Measurements from ENCODE around the gene TTC6.
"Not testable (repeated sequence)": the region's sequence is repeated elsewhere in the genome, so short reads cannot be mapped to it uniquely, and the experiment has no call there.

The TTC6 gene, protein sequence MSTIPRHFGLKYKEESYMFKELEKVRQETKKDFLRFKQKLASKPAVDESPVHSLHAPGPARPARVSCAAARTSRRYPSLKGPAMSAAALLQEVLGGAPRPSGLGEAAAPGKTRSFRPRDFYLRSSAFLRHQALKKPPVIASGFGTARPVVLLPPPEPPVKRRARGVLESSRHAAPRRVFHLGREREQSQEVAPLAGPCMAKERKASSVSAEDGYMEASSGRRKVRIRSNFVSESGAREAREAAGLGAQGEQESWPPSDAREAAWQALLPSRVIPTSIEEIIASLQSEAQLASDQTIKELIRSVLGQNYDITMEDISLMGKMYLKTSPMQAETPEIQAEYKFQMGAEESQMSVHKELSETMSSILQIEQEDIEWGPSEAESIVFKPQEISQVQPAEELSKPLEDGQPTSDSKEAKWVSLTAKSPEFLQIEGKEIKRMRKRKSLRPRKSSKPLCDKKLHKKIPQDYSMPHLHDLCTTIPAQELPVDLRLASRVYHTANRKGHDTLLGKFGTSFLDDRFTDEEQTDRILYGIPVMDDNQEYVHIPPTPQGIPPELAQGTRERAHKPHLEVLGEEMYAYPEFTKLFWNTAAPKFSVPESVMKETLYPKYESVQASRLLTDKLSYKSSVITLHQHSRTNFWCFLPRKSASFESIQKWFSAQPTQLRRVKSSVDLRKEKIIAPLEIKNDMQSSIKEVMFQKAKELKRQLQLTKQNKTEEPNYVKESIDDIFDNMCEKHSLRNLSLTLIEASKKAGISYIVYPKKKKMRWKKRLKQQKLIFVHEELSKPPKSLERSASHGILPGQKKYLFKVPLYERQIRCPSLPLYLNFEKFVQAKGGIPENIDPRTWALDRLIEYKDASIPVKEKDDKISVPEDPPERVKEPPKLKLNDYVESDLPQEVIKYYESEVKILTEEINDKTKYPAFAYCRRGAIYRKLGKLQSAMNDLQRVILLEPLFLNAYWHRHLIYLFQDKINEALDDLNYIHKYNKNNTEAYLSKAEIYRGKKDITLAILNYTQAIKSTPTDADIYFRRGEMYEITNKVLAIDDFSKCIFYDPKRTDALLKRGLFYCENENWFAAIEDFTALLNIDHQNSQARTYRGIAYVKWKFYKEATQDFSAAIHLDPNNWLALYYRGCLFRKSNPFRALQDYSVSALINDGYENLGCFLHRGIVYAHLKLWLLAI (N-terminal part only)

DNA sequence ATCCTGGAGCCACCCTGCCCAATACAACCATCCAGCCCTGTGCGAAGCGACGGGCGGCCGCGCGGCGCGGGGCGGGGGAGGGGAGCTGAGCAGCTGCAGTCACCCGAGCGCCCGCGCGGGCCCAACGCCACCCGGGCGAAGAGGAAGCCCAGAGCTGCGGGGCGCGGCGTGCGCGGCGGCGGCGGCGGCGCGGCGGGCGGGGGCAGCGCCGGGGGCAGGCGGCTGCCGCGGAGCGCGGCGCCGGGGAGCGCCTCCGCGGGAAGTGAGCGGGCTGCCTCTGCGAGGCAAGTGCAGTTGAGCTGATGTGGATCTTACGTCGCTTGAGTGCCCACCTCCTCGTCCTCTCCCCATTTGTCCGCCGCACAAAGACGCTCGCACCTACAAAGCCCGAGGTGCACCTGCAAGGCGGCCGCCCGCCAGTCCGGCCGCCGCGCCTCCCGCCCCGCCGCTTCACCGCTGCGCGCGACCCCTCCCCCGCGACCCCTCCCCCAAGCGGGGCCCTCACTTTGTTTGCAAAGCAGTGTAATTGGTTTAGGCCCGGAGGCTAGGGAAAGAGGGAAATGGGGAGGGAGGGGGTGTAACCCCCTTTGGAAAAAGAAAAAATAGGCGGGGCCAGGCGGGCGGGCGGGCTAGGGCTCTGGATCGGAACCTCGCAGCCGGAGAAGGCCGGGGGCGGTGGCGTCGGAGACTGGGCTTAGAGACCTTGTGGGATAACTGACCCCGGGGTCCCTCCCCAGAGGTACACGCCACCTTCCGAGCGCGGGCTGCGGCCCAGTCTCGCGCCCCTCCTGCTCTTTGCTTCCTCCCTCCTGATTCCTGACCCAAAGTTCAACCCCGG, at the start of gene TTC6, which contains the start of gene FOXA1:
Gene TTC6, plus strand, starts transcription at position 659 of the 838 bp plus-strand sequence. CDS start 26,436 bp downstream, outside the sequence.
Gene FOXA1, minus strand, starts transcription at position 279 of the 838 bp plus-strand sequence. Its CDS starts 277 bp downstream, at position 2.
- DNase-seq (ENCODE audit: low spot score), result no peak

DNA sequence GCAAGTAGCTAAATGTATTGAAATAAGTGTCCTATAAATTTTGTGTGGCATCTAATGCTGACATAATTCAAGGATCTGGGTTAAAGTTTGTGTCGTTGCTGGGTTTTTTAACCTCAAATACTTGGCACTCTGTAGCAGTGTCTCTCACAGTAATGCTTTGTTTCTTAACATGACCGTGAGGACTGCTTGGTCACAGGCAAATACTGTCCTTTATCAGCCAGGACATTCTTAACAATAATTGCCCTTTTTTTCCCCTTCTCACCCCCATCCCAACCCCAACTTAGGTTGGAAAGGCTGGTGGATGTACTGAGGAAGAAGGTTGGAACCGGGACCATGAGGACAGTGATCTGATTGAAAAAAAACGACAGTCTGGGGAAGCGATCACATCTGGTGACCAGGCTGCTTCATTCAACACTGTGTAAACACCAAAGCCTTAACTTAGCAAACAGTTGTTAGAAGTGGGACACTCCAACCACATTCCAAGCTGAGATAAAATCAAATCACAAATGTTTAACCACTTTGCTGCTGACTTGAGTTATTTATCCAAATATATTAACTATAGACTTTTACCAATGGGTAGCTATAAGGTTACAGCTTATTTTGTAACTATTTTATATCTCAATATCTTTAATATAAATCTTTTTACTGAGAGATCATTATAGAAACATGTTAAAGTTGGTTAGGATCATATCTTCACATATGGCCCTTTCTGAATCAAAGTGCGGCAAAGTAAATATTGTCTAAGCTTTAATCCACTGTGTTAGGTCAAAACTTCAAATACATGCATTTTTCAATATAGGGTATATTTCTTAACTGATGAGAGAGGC, 48.6 kb upstream of the TTC6 start:
- no peak for DNase-seq (ENCODE audit: low spot score)

DNA sequence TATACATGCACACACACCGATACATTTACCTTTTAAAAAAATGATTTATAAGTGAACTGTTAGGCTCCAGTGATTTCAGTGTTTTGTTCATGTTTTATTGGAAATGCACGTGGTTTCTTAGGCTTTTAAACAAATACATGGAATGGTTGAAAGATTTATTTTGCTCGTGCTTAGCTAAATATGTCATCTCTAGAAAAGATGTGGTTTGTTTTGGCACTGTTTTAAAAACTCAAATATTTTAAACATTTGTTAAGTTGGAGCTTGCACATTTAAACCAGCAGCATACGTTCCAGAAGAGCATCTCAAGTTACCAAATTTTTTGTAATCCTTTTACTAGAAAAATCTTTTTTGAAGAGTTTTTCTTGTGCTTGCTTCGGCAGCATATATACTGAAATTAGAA, 44.9 kb upstream of the TTC6 start:
- DNase-seq (ENCODE audit: low spot score), result no peak

DNA sequence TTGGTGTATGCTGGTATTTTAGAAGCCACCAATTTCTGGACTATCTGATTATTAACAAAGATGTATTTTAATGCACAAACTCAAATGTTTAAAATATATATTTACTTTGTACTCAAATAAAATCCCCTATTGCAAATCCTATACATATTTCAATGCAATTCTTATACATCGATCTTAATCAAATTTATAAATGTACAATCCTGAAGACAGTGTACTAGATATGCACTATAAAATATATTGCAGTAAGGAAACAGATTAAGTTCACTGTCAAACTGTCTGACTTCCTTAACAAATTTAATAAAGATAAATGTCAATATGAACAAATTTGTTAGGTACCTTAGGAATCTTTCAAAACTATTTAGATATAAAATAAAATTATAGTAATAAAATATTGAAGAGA, 44.3 kb upstream of the TTC6 start:
- no peak for DNase-seq (ENCODE audit: low spot score)

DNA sequence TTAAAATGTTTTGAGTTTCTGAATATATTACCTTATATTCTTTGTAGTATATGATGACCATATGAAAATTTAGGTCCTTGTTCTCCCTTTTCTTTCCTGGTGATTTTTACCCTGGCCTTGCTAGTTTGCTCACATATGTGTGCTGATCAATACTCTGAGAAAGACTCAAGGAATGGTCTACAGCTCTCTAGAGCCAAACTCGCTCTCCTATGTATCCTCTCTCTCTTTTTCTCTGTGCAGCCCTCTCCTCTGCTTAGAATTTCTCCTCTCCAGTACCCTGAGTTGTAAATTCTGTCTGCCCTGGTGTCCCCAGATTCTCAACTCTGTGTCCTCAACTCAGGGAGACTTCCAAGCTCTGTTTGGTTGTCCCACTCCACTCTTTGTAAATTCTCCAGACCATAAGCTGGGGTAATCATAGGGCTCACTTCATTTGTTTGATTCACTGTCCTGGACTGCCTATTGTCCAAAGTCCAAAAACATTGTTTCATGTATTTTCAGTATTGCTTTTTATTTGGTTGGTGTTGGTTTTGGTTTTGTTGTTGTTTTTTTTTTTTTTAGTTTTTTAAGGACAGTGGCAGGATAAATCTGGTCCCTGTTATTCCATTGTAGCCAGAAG, 41.4 kb upstream of the TTC6 start:
- DNase-seq (ENCODE audit: low spot score), result no peak

DNA sequence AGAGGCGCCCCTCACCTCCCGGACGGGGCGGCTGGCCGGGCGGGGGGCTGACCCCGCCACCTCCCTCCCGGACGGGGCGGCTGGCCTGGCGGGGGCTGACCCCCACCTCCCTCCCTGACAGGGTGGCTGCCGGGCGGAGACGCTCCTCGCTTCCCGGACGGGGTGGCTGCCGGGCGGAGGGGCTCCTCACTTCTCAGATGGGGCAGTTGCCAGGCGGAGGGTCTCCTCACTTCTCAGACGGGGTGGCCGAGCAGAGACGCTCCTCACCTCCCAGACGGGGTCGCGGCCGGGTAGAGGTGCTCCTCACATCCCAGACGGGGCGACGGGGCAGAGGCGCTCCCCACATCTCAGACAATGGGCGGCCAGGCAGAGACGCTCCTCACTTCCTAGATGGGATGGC, 39.8 kb upstream of the TTC6 start:
- DNase-seq (ENCODE audit: low spot score), result not testable (repeated sequence)

DNA sequence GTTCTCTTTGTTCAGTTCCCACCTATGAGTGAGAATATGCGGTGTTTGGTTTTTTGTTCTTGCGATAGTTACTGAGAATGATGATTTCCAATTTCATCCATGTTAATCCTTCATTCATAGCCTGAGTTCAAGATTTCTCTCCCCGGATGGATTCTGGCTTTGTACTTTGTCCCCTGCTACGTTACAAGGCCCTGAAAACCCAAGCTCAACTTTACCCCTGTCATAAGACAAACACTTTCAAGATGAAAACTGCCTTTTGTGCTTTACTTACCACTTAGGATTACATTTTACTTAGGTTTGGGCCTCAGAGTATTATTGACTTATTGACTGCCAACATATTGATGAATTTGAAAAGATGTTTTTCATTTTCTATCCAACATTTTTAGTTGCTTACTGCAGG, 36.7 kb upstream of the TTC6 start:
- DNase-seq (ENCODE audit: low spot score), result no peak

DNA sequence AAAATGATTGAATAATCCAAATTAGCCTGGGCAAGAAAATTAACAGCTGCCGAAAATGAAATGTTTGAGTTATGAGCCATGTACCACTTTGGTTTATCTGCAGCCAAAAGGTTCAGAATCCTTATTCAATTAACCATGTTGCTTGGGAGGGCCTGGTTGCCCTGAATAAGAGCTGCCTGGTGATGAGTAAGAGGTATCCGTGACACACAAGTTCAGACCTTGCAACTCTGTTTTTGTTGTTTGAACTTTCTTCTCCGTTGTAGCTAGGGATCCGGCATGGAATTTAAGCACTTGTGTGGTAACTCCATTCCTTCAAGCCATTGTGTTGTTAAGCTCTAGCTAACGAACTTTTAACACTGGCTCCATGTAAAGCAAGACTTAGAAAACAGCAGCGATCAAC, 36.0 kb upstream of the TTC6 start:
- DNase-seq (ENCODE audit: low spot score), result no peak

DNA sequence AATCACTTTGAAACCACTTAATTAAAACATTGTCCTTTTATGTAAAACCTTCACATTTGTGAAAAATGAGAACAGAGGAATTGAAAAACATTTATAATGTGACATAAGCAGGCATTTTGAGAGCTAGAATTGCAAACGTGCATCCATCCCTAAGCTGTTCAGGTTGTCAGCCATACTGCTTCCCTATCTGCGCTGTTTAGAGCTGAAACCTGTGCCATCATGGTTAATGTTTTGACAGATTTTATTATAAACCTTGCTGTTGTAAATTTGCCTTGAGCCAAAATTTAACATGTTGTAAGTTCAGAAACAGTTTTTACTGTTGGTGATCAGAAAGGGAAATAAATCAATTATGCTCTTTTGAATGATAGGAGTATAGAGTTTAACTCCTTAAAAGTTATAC, 32.2 kb upstream of the TTC6 start:
- no peak for DNase-seq (ENCODE audit: low spot score)

DNA sequence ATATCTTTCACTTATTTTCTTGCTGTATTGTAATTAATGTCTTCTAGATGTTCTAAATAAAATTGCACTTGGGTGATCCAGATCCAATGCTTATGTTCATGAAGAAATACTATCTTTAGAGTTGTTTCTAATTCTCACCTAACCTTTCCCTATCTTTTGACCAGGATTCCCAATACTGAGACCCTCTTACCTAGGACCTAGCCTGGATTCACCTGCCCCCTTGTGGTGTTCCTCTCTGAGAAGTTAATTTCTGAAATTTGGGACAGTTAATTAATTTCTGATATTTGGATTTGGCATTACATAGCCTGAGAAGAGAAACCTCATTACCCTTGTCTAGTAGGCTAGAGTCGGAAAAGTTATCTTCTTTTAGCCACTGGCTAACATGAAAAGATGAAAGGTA, 29.9 kb upstream of the TTC6 start:
- no peak for DNase-seq (ENCODE audit: low spot score)

DNA sequence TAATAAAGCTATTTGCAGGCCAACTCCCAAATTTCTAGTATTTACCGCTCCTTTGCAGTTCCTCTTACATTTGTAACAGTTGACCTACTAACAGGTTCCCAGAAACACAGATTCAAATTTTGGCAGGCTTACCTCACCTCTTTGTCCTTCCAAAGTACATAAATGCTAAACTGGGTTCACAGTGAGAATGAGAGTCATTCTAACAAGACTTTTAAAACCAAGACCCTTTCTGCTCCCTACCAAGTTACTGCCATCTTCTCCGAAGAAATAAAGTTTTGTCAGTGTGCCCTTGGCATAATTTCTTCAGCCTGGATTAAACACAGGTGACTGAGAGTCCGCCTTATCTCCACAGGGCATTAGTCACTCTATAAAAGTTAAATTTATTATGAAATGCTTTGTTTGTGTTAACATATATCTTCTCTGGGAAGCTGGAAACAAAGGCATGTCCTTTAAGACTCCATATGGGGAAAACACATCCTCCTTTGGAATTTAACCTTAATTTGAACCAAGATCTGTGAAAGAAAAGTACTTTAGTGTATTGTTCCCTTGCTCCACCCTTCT, 28.5 kb upstream of the TTC6 start:
- no peak for DNase-seq (ENCODE audit: low spot score)

DNA sequence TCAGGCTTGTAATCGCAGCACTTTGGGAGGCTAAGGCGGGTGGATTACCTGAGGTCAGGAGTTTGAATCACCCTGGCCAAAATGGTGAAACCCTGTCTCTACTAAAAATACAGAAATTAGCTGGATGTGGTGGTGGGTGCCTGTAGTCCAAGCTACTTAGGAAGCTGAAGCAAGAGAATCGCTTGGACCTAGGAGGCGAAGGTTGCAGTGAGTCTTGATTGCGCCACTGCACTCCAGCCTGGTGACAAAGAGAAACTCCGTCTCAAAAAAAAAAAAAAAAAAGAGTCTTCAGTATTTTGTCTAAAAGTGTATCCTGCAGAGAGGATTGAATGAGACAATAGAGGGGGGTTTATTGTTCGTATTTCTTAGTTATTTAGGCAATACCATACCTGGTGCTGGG, 25.7 kb upstream of the TTC6 start:
- DNase-seq (ENCODE audit: low spot score), result no peak

DNA sequence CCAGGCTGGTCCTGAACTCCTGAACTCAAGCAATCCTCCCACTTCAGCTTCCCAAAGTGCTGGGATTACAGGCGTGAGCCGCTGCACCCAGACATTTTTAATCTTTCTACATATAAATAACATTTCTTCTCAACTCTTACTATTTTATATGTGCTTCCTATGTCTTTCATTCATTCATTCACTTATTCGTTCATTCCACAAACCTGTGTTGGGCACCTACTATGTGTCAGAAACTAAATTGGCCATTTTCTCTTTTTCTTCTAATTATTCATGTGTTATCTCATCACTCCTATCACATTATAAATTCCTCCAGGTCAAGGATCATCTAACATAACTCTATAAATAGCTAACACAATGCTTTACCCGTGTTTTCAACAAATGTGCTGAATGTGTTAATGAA, 24.0 kb upstream of the TTC6 start:
- DNase-seq (ENCODE audit: low spot score), result no peak

DNA sequence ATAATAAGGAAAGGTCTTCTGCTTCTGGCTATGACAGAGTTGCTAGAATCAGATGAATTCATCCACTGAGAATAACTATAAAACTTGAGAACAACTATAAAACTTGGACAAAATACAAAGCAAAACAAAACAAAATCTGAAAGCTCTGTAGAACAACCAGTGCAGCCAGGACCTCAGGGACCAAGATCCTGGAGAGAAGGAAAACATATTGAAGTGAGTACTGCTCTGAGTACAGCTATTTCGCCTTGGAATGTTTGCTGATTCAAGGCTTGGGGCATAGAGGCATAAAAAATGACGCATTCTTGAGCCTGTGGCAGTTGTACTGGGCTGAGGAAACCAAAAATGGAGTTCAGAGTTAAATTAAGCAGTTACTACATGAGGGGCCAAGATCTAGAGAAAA, 22.1 kb upstream of the TTC6 start:
- no peak for DNase-seq (ENCODE audit: low spot score)

DNA sequence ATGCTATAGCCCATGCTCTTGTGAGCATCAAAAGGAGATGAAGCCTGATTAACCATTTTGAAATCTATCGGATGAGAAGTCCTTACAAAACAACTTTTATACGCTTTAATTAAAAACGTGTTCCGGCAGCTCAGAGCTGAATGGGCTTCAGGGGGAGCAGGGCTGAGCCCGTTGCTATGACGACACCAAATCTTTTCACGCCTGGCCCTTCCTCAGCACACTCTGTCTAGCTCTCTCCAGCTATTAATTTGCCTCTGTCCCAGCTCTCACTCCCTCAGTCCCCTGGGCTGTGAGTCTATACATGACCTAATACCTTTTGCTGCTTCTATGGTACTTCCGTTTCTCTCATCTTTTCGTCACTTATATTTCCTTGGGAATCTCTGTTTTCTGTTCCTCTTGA, 16.2 kb upstream of the TTC6 start:
- DNase-seq (ENCODE audit: low spot score), result no peak

DNA sequence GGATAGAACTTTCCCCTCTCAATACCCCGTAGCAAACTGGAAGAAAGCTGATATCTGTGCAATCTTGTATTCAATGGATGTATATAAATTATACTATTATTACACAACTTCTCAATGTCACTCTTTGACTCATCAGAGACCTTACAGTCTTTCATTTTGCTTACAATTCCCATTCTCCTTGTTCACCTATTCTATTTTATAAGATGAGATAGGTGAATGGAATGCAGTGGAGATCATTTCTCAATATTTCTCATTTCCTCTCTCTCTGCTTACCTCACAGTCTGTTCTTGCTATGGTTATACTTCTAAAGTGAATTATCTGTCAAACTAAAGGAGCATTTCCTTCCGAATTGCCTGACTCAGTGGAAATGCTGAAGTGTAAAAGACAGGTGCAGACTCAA, 15.3 kb upstream of the TTC6 start:
- DNase-seq (ENCODE audit: low spot score), result no peak

DNA sequence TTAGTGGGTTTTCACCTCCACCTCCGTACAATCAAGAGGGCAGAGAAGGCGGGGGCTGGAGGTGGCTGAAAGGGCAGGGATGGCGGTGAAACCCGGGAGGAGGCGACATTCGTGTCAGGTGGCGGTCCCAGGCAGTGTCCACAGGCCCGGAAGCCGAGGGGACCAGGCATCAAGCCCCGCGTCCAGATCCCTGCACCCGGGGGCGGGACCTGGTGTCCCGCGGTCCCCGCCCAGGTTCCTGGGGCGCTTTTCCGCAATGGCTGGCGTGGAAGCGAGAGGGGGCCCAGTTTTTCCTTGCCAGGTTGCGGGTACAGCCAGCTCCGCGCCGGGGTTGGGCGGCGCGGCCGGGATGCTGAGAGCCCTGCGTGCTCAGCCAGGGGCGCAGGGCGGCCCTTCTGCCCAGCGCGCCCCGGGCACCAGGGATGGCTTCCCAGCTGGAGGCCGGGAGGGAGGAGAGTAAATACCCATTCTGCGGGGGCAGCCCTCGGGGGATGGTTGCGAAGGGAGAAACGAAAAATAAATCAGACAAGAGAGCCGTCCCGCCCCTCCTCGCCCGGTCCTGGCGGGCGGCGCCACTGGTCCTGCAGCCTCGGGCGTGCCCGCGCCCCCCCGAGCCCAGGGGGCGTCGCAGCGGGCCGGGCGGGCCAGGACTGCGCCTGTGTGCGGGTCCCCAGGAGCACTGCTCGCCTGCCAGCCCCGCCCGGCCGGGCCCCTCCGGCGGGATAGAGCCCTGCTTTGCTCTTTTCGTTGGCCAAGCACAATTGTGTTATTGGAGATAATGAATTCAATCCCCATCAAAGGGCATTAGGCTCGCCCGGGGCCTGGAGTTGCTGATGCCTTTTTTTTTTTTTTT, 11.8 kb upstream of the TTC6 start:
- DNase-seq (ENCODE audit: low spot score), result no peak

DNA sequence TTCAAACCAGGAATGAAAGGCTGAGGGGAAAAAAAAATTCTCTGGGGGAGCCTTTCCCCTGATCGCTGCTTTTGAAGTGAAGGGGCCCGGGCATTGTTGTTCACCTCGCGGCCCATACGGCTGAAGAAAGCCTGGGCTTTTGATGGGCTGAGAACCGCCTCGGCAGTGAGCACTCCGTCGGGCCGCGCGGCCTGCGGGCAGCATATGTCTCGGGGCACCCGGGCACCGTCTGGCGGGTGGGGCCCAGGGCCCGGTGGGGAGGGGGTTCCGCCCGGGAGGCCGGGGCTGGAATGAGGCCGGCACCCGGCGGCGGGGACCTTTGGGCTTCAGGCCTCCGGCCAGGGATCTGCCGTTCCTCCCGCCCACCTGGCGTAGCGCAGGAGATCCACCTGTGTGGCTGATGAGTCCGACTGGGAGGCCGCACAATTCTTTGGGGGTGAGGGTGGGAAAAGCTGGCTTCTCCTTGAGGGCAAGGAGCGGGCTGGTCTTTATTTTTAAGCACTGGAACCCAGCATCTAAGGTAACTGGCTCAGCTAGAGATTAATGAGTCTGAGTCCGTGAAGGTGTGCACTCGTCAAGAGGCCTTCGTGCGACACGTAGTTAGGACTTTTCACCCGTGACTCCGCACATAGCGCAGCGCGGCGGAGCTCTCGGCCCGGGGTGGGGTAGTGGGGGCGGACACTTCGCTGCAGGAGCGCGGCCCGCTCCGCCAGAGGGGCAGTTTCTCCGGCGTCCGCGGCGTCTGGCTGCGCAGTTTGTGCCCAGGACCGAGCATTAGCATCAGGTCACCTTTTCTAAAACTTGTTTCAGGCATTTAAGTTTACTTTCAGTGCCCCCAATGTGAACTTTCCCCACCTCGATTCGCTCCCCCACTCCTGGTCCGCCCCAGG, 11.0 kb upstream of the TTC6 start:
- DNase-seq (ENCODE audit: low spot score), result no peak
